ENCODE results near the gene SUPT20HL2.
"Not testable (repeated sequence)": the region's sequence is repeated elsewhere in the genome, so short reads cannot be mapped to it uniquely, and the experiment has no call there.

Gene SUPT20HL2

DNA sequence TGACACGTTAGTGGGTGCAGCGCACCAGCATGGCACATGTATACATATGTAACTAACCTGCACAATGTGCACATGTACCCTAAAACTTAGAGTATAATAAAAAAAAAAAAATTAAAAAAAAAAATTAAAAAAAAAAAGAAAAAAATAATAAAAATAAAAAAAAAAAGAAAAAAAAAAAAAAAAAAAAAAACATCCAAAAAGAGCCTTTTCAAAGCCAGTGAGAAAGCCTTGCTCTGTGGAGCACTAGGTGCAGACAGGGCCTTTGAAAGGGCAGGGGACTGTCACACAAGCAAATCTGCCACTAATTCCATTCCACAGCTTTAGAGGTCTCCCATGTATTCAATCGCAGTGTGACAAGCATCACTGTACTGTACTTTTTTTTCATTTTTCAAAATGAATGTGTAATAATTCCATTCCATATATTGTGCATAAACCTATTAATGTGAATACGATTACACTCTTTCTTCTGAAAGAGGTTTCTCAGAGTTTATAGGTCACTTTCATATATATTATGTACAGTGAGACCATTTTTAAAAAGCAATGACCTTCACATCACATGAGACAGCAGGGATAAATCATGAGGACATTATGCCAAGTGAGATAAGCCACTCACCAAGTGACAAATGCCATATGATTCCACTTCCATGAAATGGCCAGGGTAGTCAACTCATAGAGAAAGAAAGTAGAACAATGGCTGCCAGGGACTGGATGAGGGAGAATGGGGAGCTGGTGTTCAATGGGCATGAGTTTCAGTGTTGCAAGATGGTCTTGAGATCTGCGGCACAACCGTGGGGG lies 4.1 kb downstream of the SUPT20HL2 start:
- DNase-seq (ENCODE audit: low spot score), result peak; percentile 82

DNA sequence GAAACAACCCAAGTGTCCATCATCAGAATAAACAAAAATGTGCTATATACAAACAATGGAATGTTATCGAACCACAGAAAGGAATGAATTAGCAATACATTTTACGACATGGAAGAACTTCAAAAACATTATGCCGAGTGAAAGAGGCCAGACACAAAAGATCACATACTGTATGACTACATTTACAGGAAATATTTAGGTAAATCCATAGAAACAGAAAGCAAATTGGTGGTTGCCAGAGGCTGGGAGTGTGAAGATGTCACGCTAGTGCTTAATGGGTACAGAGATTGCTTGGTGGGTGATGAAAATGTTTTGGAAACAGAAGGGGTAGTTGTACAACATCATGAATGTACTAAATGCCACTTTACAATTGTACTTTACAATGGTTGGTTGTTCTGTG lies 5.1 kb downstream of the SUPT20HL2 start:
- not testable (repeated sequence) for DNase-seq (ENCODE audit: low spot score)

DNA sequence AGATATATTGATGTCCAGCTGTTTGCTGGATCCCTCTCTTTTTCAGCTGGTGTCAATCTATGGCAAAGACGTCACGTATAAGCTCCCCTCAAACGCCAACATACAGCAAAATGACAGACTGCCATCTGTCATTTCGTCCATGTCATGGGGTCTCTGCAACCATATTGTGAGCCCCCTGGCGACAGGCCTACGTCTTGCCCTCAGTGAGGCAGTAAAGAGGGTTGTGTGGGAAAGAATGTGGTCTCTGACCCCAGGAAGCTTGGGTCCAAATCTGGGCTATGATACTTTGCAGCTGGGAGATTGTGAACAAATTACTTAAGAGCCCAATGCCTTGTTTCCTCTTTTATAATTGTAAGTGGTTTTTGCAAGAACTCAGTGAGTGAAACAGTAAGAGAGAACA lies 7.4 kb downstream of the SUPT20HL2 start:
- DNase-seq (ENCODE audit: low spot score), result peak; percentile 6

DNA sequence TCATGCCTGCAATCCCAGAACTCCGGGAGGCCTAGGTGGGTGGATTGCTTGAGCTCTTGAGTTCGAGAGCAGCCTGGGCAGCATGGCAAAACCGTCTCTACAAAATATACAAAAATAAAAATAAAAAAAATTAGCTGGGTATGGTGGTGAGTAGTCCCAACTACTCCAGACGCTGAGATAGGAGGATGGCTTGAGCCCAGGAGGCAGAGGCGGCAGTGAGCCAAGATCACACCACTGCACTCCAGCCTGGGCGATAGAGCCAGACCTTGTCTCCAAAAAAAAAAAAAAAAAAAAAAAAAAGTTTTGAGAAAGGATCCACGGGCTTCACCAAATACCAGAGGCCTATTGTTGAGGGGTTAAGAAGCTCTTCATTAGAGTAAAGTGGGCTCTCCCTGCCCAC lies 8.0 kb downstream of the SUPT20HL2 start:
- DNase-seq (ENCODE audit: low spot score), result no peak

DNA sequence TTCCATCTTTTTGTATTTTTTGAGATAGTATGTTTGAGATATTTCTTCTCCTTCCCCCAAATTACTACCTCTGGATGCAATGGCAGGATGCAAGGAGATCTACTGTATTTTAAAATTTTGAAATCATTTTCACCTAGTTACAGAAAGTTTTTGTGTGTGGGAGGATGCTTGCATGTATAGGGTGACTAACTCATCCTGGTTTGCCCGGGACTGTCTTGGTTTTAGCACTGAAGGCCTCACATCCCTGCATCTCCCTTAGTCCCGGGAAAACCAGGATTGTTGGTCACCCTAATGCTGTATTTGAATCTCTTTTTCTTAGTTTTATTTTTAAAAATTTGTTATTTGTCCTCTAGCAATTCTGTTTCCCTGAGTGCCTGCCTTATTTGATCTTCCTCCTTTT lies 12.1 kb downstream of the SUPT20HL2 start:
- no peak for DNase-seq (ENCODE audit: low spot score)

DNA sequence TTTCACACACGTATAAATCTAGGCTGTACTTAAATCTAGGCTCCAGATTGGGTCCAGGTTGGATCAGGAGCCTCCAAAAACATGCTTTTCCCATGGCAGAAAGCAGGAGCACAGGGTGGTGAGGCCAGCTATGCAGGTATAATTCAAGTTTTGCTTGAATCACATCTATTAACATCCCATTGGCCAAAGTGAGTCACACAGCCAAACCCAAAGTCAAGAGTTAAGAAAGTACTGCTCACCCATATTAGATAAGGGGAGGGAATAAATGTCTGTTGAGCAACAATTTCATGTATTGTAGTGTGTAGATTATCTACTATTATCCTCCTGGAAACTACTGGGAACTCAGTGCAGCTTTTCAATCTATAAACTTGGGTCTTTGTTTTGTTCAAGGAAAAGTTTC lies 12.8 kb downstream of the SUPT20HL2 start:
- no peak for DNase-seq (ENCODE audit: low spot score)

DNA sequence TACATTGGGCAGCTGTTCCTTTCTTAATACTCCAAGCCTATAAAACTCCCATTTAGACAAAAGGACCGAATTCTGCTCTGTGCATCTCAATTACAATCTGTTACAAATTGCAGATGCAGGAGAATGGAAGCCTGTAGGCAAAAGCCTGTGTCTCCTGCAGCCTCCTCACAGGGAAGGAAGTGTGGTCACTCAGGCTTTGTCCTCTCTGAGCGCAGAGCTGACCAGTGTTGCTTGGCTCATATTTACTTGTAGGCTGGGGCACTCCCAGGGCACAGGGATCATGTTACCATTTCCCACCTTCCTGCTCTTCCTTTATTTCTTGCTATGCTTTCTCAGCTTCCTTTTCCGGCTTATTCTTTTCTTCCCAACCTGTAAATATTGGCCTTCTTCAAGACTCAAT lies 15.7 kb downstream of the SUPT20HL2 start:
- no peak for DNase-seq (ENCODE audit: low spot score)

DNA sequence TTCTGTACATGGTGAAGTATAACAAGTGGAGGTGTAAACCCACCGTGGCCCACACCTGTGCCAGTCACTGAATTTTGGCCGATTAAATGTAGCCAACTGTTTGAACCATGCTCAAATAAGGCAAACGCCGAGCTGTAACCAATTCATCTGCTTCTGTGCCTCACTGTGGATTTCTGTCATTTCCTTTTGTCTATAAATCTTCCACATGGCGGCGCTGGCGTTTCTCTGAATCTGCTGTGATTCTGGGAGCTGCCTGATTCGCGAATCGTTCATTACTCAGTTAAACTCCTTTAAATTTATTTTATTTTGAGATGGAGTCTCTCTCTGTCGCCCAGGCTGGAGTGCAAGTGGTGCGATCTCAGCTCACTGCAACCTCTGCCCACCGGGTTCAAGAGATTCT lies 19.2 kb downstream of the SUPT20HL2 start:
- DNase-seq (ENCODE audit: low spot score), result peak; percentile 16

DNA sequence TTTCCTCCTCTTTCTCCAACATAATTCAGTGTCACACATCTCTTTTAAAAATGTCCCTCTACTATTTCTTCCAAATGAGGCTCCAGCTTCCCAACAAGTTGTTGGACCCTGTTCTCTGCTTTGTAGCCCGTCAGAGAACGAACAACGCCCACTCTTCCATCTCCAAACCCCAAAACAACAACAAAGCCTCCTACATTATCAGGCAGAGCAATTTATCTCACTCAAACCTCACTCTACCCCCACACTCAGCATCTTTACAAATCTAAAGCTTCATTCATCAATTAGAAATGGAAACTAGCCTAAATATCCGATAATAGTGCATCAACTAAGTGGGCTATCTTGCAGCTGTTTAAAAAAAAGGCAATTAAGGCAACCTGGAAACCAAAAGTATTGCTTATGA lies 20.5 kb downstream of the SUPT20HL2 start:
- no peak for DNase-seq (ENCODE audit: low spot score)

DNA sequence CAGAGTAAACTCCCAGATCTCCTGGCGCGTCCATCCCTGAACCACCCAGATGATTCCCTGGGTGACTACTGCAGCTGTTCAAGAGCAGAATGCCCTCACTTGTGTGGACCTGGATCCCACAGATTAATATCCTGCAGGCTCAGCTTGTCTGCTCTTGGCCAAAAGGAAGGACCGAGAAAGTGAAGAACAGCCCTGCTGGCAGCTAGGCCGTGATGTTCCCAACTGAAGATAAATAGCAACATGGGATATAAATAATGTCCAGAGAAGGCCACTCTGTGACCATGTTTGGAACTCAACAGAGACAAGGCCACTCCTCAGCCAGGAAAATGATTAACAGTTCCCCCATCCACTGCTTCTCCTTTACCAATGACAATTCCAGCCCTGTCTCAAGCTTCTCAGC lies 21.5 kb downstream of the SUPT20HL2 start:
- no peak for DNase-seq (ENCODE audit: low spot score)

DNA sequence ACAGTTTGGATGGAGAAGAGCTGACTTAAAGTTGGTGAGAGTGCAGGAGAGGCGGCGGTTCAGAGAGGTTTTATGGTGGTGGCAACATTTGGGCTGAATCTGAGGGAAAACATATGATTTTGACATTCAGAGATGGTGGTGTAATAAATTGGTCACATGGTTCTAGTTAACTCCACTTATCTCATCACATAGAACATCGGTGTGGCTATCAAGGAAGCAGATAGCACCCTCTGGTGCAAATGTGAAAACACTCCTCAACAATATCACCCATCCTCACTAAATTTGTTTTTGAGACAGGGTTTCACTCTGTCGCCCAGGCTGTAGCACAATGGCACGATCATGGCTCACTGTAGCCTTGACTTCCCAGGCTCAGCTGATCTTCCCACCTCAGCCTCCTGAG lies 28.8 kb downstream of the SUPT20HL2 start:
- no peak for DNase-seq (ENCODE audit: low spot score)

DNA sequence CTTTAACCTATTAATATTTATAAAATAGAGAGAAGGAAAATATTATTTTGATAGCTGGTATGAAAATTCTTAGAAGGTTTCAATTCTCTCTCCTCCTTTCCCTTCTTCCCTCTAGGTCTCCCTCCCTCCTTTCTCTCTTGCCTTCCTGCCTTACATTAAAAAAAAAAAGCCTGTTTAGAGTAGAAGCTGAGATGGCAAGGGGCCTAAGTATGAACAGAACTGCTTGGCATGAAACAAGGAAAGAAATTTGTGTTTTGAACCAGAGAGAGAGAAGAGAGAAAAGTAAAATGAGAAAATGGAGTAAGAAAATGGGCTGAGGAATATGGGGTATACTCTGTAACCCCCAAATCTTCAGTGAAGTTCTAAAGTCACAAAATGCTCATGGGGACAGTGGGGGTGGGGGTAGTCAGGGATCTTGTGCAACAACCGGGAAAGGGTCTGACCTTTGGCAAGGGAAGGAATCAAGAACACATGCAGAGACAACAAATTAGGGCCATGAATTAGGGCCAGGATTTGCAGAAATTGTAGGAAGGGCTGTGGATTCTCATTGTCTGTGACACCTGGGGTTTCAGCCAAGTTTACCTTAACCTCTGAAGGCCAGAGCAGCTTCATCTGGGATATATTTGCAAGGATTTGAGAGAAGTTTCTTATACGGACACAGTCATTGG lies 30.6 kb downstream of the SUPT20HL2 start:
- DNase-seq (ENCODE audit: low spot score), result no peak

DNA sequence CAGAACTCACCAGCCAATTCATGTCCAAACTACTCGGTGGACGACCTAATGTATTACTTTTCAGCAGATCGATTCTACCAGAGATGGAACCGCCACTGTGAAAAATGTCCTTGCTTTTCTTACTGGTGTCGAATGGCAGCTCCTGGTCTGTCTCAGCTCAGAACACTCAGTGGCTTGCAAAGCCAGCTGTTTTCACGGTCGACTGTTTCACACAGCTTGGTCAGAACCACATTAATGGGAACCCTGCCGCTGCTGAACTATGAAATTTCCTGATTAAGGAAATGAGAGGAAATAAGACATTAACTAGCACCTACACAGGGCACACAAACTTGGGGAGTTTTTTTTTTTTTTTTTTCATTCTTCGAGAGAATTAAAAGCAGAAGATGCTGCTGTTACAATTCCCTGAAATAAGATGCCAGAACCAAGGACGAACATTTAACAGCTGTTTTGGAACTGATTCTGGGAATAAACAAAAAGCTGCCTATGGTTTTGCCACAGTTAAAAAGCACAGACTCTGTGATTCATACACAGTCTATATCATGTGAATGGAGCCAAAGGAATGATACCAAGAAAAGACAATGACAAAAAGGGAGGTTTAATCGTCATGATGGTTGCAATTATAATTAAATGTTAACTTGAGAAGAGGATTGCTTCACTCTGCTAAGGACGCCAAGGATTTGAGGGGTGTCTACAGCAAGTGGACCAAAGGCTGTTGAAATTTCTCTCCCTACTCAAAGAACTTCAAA lies 31.3 kb downstream of the SUPT20HL2 start:
- DNase-seq (ENCODE audit: low spot score), result peak; percentile 49

DNA sequence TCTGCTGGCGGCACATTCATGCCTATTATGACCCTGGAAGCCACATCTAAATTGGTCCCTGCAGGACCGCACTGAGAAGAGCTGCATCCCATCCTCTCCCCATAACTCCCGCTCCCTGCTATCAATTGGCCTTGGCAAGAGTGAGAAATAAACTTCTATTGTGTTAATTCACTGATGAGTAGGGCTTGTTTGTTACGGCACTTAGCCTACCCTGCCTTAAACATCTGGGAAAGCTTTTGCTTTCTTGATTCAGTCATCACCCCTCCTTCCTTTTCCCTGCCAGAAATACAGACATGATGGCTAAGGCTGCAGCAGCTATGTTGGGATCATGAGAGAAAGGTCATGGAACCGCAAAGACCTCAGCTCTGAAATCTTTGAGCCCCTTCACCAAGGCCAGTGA lies 36.5 kb downstream of the SUPT20HL2 start:
- no peak for DNase-seq (ENCODE audit: low spot score)

DNA sequence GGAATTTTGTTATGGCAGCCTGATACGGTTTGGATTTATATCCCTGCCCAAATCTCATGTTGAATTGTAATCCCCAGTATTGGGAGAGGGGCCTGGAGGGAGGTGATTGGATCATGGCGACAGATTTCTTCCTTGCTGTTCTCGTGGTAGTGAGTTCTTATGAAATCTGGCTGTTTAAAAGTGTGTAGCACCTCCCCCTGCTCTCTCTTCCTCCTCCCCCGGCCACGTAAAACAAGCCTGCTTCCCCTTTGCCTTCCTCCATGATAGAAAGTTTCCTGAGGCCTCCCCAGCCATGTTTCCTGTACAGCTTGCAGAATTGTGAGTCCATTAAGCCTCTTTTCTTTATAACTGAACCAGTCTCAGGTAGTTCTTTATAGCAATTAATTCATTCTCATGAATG lies 37.9 kb downstream of the SUPT20HL2 start:
- no peak for DNase-seq (ENCODE audit: low spot score)

DNA sequence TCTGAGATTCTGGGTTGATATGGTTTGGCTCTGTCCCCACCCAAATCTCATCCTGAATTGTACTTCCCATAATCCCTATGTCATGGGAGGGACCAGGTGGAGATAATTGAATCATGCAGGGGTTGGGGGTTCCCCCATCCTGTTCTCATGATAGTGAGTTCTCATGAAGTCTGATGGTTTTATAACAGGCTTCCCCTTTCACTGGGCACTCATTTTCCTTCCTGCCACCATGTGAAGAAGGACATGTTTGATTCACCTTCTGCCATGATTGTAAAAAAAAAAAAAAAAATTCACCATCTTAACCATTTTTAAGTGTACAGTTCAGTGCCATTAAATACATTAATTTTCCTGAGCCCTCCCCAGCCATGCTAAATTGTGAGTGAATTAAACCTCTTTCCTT lies 42.6 kb downstream of the SUPT20HL2 start:
- DNase-seq (ENCODE audit: low spot score), result no peak

DNA sequence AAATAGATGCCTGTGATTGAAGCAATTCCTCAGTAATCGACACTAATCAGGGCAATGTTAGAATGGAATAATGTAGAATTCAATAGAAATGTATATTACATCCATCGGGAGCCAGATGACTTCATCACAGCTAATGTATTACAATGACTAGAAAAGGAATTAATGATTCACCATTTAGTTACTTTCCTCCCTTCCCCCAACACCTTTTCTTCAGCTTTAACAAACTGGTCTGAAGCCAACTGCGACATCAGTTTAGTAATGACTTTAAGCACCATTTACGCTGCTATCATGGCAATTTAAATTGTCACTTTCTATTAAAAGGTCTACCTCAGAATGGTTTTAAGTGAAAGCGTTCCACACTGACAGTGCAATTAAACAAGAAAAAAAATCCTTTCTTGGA lies 45.1 kb downstream of the SUPT20HL2 start:
- DNase-seq (ENCODE audit: low spot score), result no peak

DNA sequence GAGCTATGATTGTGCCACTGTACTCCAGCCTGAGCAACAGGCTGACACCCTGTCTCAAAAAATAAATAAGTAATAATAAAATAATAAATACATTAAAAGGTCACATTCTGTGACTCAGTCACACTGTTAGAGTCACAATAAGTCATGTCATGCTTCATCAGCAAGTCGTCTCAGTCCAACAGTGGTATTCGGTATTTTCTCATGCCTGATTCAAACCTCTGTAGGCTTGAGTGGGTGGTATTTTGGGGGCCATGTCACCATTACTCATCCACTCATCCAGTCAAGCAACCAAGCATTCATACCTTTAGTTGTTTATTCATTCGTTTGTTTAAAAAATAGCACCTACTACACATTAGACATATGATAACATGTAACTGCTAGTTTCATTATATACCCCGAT lies 46.9 kb downstream of the SUPT20HL2 start:
- DNase-seq (ENCODE audit: low spot score), result no peak

DNA sequence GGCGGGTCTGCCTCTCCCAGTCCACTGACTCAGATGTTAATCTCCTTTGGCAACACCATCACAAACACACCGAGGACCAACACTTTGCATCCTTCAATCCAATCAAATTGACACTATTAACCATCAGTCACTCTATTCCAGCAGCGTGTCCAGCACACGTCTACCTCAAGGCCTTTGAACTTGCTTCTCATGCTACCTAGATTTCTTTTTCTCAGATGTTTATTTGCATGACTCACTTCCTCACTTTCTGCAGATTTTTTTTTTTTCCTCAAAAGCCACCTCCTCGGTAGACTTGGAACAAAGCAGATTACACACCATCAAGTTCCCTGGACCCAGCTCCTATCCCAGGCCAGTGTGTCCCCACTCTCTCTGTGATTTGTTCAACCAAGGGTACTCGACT lies 49.5 kb downstream of the SUPT20HL2 start:
- DNase-seq (ENCODE audit: low spot score), result no peak

DNA sequence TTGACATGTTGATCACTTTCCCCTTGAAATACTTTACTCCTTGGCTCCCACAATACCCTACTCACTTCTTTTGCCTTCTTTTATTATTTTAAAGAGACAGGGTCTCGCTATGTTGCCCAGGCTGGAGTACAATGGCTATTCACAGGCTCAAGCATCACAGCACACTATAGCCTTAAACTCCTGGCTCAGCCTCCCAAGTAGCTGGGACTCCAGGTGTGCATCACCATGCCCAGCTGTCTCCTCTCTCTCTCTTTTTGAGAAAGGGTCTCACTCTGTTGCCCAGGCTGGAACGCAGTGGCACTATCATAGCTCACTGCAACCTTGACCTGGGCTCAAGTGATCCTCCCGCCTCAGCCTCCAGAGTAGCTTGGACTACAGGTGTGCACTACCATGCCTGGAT lies 51.6 kb downstream of the SUPT20HL2 start:
- no peak for DNase-seq (ENCODE audit: low spot score)
